Measurements from ENCODE around the gene FGFR3.

Gene FGFR3

GRCh38 chr4:1789552-1789951 is 3.5 kb upstream of the FGFR3 start:
- DNase-seq: no peak

- no peak for DNase-seq
Measured at GRCh38 chr4:1790005-1790404, 3.1 kb upstream of the FGFR3 start.

- no peak for DNase-seq
Measured at GRCh38 chr4:1792158-1792831, 798 bp upstream of the FGFR3 start.

GRCh38 chr4:1793496-1793840 is 375 bp downstream of the FGFR3 start:
- no peak for DNase-seq

- DNase-seq: no peak
Measured at GRCh38 chr4:1793940-1794808, 1.1 kb downstream of the FGFR3 start.

- DNase-seq: no peak
Measured at GRCh38 chr4:1794809-1795298, 1.8 kb downstream of the FGFR3 start.

GRCh38 chr4:1795299-1796195 is 2.5 kb downstream of the FGFR3 start:
- no peak for DNase-seq

GRCh38 chr4:1796486-1797204 is 3.6 kb downstream of the FGFR3 start:
- no peak for DNase-seq

GRCh38 chr4:1797298-1797860 is 4.3 kb downstream of the FGFR3 start:
- DNase-seq: no peak

GRCh38 chr4:1797861-1798579 is 4.9 kb downstream of the FGFR3 start:
- DNase-seq: no peak

- no peak for DNase-seq
Measured at GRCh38 chr4:1798580-1799386, 5.7 kb downstream of the FGFR3 start.

GRCh38 chr4:1799387-1800375 is 6.6 kb downstream of the FGFR3 start:
- DNase-seq: no peak

- no peak for DNase-seq
Measured at GRCh38 chr4:1800805-1801204, 7.7 kb downstream of the FGFR3 start.

GRCh38 chr4:1801286-1801958 is 8.3 kb downstream of the FGFR3 start:
- DNase-seq: no peak

GRCh38 chr4:1802151-1802715 is 9.1 kb downstream of the FGFR3 start:
- DNase-seq: no peak

- no peak for DNase-seq
Measured at GRCh38 chr4:1802720-1803522, 9.8 kb downstream of the FGFR3 start.

Measured in NCI-H187 (cell line).